ENCODE measurements around the gene GRM8.

GRM8 gene

GRCh38 chr7:127252778-127253280, at the start of gene GRM8:
Gene GRM8 (minus strand): TSS chr7:127252941.
- DNase-seq (ENCODE audit: low read depth in 2 of 2) = peak in 1 of 2 donors; percentile 11

GRCh38 chr7:127290801-127291361, 38.1 kb upstream of the GRM8 start:
- no peak for DNase-seq (ENCODE audit: low read depth in 2 of 2)

- no peak for DNase-seq (ENCODE audit: low read depth in 2 of 2)
Measured at GRCh38 chr7:127290116-127290655, 37.4 kb upstream of the GRM8 start.

GRCh38 chr7:127287133-127287532, 34.4 kb upstream of the GRM8 start:
- DNase-seq (ENCODE audit: low read depth in 2 of 2) = no peak

GRCh38 chr7:127270093-127270492, 17.4 kb upstream of the GRM8 start:
- DNase-seq (ENCODE audit: low read depth in 2 of 2) = no peak

- no peak for DNase-seq (ENCODE audit: low read depth in 2 of 2)
Measured at GRCh38 chr7:127266047-127266446, 13.3 kb upstream of the GRM8 start.

GRCh38 chr7:127264219-127264618, 11.5 kb upstream of the GRM8 start:
- DNase-seq (ENCODE audit: low read depth in 2 of 2) = no peak

- DNase-seq (ENCODE audit: low read depth in 2 of 2) = no peak
Measured at GRCh38 chr7:127258111-127258510, 5.4 kb upstream of the GRM8 start.

GRCh38 chr7:127257086-127257485, 4.3 kb upstream of the GRM8 start:
- DNase-seq (ENCODE audit: low read depth in 2 of 2) = no peak

- DNase-seq (ENCODE audit: low read depth in 2 of 2) = no peak
Measured at GRCh38 chr7:127256041-127256725, 3.4 kb upstream of the GRM8 start.

- no peak for DNase-seq (ENCODE audit: low read depth in 2 of 2)
Measured at GRCh38 chr7:127254163-127254684, 1.5 kb upstream of the GRM8 start.

- peak; percentile 45 to 56 for DNase-seq (ENCODE audit: low read depth in 2 of 2)
Measured at GRCh38 chr7:127253281-127254162, 781 bp upstream of the GRM8 start.

GRCh38 chr7:127252377-127252713, 396 bp downstream of the GRM8 start:
- DNase-seq (ENCODE audit: low read depth in 2 of 2) = no peak

GRCh38 chr7:127251465-127252376, 1.0 kb downstream of the GRM8 start:
- DNase-seq (ENCODE audit: low read depth in 2 of 2) = peak in 1 of 2 donors; percentile 12

GRCh38 chr7:127251036-127251464, 1.7 kb downstream of the GRM8 start:
- no peak for DNase-seq (ENCODE audit: low read depth in 2 of 2)

GRCh38 chr7:127250312-127251035, 2.3 kb downstream of the GRM8 start:
- DNase-seq (ENCODE audit: low read depth in 2 of 2) = no peak

GRCh38 chr7:127245607-127246006, 7.1 kb downstream of the GRM8 start:
- DNase-seq (ENCODE audit: low read depth in 2 of 2) = no peak

GRCh38 chr7:127245002-127245401, 7.7 kb downstream of the GRM8 start:
- no peak for DNase-seq (ENCODE audit: low read depth in 2 of 2)

GRCh38 chr7:127239814-127240213, 12.9 kb downstream of the GRM8 start:
- DNase-seq (ENCODE audit: low read depth in 2 of 2) = no peak

- DNase-seq (ENCODE audit: low read depth in 2 of 2) = no peak
Measured at GRCh38 chr7:127233630-127234029, 19.1 kb downstream of the GRM8 start.

Measured in stimulated activated CD4-positive, alpha-beta T cell treated with anti-CD3 and anti-CD28 coated beads, Interleukin-1b, Interleukin-23, amount 100 ng/mL, for 4 hours (primary cell).